Bone marrow (tissue), 2 donors: ENCODE data around the gene LXN.
"Not testable (repeated sequence)": the region's sequence is repeated elsewhere in the genome, so short reads cannot be mapped to it uniquely, and the experiment has no call there.

Experiments used
- DNase-seq, 2 donors: peaks; one replicate each; lab custom pipeline; 2025; lab: John Stamatoyannopoulos, UW

LXN gene

DNA sequence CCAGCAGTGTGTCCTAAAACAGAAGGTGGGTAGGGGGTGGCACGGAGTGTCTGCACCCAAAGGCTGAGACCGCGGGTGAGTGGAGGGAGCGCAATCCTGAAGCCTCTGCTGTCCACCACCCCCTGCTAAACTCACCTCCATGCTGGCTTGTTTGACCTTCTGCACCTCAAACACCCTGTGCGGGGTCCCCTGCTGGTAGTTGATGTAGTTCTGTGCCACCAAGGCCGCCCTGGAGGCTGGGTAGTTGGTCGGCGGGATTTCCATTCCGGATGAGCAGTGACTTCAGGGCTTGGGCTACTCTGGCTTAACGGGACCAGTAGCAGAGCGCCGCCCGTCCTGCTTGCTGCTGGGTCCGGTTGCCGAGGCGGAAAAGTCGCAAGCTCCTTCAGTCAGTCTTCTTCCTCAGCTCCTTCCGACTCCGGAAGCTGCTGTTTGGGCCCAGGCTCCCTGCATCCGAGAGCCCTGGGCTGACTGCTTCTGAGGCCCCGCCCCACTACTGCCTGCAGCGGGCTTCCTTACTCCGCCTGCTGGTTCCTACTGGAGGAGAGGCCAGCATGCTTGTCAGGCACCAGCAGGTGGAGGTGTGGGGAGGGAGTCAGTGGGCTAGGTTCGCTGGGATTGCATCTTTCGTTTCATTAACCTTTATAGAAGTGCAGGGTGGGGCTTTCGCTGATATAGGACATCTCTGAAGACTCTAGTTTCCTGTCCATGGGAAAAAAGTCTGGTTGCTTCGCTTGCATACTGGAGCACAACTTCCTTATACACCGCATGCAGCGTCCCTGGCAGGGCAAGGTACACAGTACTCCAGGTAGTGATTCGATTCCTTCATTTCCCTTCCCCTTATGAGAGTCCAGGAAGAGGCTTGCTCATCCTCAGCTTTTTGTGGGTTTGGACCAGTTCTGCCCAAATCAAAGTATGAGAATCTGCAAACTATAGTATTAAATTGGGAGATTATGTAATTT is at the start of gene LXN:
TSS of gene LXN (minus strand) at position 434 of the 962 bp plus-strand sequence. CDS start at position 264, 170 bp downstream.
- peak; percentile 68 to 74 for DNase-seq

DNA sequence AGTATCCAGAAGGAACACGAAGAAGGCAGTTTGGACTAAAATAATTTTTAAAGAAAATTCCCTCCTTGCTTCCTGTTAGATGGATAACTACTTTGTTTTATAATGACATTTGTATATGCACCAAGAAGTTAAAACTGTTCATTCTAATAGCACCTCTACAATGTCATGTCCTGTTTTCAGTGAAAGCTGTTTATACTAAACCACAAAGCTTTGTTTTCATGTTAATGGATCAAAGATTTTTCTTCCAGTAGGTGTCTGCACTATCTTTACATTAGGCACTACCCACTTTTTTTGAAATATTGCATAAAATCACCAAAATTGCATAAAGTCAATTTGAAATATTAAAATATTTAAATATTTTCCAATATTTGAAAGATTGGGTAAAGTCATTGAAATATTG is 49.7 kb upstream of the LXN start:
- DNase-seq: no peak

GRCh38 chr3:158718490-158719170 is 46.2 kb upstream of the LXN start:
- no peak for DNase-seq

DNA sequence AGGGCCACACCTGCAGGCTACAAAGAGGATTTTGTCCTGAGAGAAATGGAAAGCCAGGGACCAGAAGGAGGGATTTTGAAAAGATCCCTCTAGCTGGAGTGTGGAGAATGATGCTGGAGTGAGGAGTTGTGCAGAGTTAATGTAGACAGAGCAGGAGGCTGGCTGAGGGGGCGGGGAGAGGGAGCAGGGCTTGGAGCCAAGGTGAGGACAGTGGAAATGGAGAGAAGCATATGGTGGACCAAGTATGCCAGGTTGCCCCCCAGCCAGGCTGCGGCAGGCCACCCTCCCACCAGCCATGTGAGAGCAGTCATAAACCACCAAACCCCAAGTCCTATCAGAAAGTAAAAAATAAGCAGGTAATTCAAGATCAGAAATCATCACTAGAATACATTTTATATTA is 45.1 kb upstream of the LXN start:
- DNase-seq: no peak

GRCh38 chr3:158713094-158713499 is 40.6 kb upstream of the LXN start:
- DNase-seq: peak in 1 of 2 donors; percentile 85

DNA sequence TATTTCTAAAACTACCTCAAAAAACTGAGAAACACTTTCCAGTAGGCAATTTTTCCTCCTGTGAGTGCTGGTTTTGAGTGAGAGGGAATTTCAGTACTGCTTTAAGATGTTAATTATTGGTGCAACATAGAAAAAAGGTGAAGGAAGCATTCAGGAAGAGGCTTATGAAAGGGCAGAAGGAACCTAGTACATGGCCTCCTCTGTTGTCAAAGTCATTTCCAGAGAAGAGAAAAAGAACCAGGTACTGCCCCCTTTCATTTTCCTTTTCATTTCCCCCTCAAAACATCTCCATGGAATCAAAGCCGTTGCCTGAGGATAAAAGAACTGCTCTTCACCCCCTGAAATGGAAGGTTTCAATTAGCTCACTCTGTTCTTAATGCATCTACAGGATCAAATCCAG is 40.0 kb upstream of the LXN start:
- no peak for DNase-seq

DNA sequence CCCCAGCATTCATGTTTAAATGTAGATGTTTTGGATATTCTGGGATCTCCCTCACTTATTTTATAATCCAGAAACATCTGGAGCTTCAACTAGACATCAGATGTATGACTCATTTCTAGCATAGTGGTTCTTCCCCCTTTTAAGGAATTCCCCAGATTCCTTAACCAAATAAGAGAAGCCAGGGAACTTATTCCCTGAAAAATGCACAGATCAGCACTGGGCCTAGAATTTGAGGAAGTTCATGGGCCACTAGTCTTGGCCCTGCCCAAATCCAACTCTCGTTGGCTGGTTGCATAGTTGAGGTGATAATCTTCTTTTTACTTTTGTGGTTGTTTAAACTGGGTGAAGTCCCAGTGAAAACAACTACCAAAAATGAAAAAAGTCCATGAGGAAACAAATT is 39.4 kb upstream of the LXN start:
- DNase-seq: no peak

GRCh38 chr3:158710601-158711000 is 38.2 kb upstream of the LXN start:
- no peak for DNase-seq

DNA sequence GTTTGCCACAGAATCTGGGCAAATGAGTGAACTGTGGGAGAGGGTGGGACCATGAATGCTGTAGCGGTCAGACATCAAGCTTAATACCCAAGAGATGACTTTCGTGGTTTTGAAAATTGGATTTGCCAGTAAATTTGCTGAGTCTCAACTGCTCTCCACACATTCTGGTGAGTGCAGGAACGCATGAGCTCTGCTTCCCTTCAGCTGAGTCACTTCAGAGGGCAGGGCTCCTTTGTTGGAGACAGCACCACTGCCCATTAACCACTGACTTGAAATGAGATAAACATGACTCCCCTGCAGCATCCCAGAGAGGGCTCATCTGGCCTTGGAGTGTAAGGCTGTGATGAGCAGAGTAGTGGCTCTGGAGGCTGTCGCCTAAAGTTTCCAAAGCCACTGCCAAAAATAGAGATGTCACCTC is 37.2 kb upstream of the LXN start:
- no peak for DNase-seq

GRCh38 chr3:158703566-158703965 is 31.1 kb upstream of the LXN start:
- DNase-seq: no peak

GRCh38 chr3:158702815-158703481 is 30.5 kb upstream of the LXN start:
- no peak for DNase-seq

DNA sequence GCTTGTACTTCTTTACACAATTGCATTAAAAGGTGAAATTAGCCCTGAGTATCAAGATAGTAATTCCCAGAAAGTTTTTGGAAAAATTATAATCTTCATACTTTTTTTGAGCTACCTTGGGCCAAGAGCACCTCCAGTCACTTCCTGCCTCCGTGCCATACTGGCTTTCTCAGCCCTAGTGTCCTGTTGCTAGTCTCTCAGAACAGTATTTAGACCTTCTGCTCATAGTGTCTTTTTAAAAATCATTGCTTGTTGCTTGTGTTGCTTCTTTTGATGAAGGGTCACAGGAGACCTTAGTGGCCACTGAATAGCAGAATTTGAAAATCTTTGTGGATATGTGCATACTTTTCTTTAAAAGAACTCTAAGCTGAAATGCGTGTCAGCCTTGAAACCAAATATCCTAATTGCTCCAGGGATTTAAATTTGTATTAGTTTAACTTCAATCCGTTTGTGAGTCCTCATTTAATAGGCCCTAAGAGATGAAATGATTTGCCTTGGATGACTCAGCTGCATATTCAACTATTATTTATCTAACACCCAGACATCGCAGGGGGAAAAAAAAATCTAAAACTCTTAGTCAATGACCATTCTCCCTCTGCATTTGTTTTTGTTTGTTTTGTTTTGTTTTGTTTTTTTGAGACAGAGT is 29.1 kb upstream of the LXN start:
- no peak for DNase-seq

DNA sequence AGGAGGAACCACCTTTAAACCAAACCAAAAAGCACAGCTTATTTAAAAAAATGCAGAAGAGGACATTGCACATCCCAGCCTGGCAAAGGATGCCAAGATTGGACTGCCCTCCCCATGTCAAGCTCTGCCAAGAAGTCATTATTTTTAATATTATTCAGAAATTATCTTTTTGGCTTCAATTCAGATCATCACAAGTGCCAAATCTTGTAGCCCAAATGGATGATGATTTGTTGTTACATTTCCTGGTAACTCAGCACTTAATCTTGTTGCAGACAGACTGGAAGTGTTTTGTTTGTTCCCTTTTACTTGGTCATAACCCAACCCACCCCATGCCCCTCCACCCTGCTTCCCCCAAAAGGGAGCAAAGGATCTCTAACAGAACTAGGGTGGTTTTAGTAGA is 28.1 kb upstream of the LXN start:
- no peak for DNase-seq

DNA sequence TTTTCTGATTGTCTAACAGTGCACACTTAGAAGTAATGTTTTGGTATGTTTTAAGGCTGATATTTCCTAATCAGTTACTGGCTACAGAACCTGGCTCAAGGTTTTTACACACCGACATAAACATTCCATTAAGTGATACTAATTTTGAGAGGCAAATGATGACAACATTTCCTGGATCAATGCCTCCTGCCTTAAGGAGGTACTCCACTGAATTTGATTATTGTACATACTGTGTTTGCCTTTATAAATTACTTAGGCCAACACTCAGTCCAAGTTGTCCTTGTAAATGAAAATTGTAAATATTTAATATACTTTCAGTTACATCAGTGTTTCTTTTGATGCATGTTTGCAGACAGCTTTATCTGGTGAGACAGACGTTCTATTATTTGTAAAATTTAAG is 24.2 kb upstream of the LXN start:
- no peak for DNase-seq

- not testable (repeated sequence) for DNase-seq
Observed at GRCh38 chr3:158693866-158694456, 21.5 kb upstream of the LXN start.

- no peak for DNase-seq
Observed at GRCh38 chr3:158685159-158685558, 12.7 kb upstream of the LXN start.

- no peak for DNase-seq
Observed at GRCh38 chr3:158683230-158683962, 10.9 kb upstream of the LXN start.

DNA sequence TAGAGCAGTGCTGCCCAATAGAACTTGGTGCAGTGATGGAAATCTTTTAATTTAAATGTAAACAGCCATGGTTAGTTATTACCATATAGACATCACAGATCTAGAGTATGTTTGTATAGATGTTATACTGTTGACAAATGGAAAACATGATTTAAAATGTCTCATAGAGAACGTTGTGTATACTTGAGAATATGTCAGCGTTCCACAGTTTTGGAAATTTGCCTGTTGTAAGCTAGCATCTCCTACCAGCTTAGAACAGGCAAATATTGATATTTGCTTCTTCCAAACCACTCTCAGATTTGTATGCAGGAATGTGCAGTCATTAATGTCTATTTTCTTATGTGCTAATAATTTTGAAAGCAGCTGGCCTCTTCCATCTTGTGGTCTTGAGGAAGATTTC is 8.4 kb upstream of the LXN start:
- no peak for DNase-seq

- DNase-seq: peak in 1 of 2 donors; percentile 47
Observed at GRCh38 chr3:158679547-158680000, 7.1 kb upstream of the LXN start.

- no peak for DNase-seq
Observed at GRCh38 chr3:158678687-158679086, 6.2 kb upstream of the LXN start.

DNA sequence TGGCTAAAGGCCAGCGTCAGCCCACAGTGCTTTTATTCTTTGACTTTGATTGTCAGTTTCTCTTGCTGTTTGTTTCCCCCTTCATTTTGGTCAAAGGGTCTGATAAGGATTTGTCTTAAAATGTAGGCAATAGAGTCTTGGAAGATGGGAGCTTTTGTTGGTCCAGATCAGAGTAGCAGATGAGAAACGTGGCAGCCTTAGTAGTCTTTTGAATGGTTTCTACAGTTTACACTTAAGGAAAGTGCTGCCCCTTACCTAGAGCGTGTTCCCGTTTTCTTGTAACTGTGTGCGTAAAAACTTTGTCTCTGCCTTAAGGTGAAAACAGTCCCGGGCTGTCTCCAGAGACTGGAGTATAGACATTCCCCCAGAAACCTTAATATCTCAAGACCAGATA is 630 bp downstream of the LXN start:
- no peak for DNase-seq
